K562 (cell line): ENCODE results near the gene HSPA13. TPM values are rescaled to one million over a fixed set of nuclear protein-coding genes. Genes with fewer than 3 reads are reported as not detected.

Source experiments
- ATAC-seq: fragments of 200-7000 bp; cut with Tn5 transposase; 3 replicates; pipeline ENCODE4 v1.9.1; 2020; ENCODE audit warnings: moderate library complexity
- BruUV-seq: library from RNA; stranded (reverse); fragments of 400-500 nt; replicated peaks from 2 replicates; lab custom pipeline; 2021; lab: Mats Ljungman, UMichigan
- CTCF ChIA-PET: fragments of 300-600 bp; formaldehyde crosslinking; extraction: SDS; loops from one replicate; lab custom pipeline; 2021; ENCODE audit warnings: low intra/inter-chr PET ratio; lab: Yijun Ruan, JAX
- POLR2A ChIA-PET: fragments of 300-600, 350-650 bp; sonication (Branson Sonifier 250); formaldehyde crosslinking; extraction: SDS; loops from one replicate; lab custom pipeline; 2021; ENCODE audit warnings: antibody characterized with exemption, inconsistent platforms; lab: Yijun Ruan, JAX
- DNase-seq, 4 experiments: peaks; one replicate each; pipeline versions ENCODE4 v3.0.0 to v3.0.0-alpha.2; 2011 to 2018; ENCODE audit warnings: low spot score in 3 of 4, mixed read lengths in 3 of 4; ENCODE audit errors: extremely low read depth in 1 of 4
- FAIRE-seq: peaks from 2 replicates; lab custom pipeline; 2011; peaks lifted over from hg19 to GRCh38; lab: Jason Lieb, UNC
- H2AFZ ChIP-seq: 2 replicates; pipeline ENCODE4 v1.6.0; 2011; ENCODE audit warnings: low read depth, low read length, control low read depth, inconsistent platforms
- H3K27ac ChIP-seq: fragments of 200-600 bp; 3 replicates; pipeline ENCODE4 v1.8.0; 2011; ENCODE audit warnings: low read depth, mild to moderate bottlenecking, control low read depth, inconsistent platforms, low read length, moderate library complexity, mixed read lengths; ENCODE audit errors: extremely low read depth
- H3K27me3 ChIP-seq, 2 experiments: fragments of 300-600 bp in 1 of 2; 2 replicates in 1 of 2; 3 replicates in 1 of 2; pipeline versions ENCODE4 v1.6.0 to v1.8.0; 2011; ENCODE audit warnings: inconsistent platforms in 2 of 2, low read length in 2 of 2, mild to moderate bottlenecking in 1 of 2, mixed read lengths in 1 of 2, moderate library complexity in 1 of 2; ENCODE audit not compliant: control insufficient read depth in 2 of 2, insufficient read depth in 2 of 2
- H3K36me3 ChIP-seq: fragments of 300-600 bp; 3 replicates; pipeline ENCODE4 v1.8.0; 2011; ENCODE audit warnings: mild to moderate bottlenecking, low read length, inconsistent platforms; ENCODE audit not compliant: control insufficient read depth, insufficient read depth
- H3K4me1 ChIP-seq, 2 experiments: fragments of 200-600 bp in 1 of 2; replicated peaks in 1 of 2; 2 replicates in 1 of 2; 3 replicates in 1 of 2; pipeline versions ENCODE4 v1.5.1 to v1.8.0; 2011; ENCODE audit warnings: inconsistent platforms in 2 of 2, low read length in 2 of 2, mild to moderate bottlenecking in 1 of 2, mixed read lengths in 1 of 2, moderate library complexity in 1 of 2; ENCODE audit not compliant: control insufficient read depth in 2 of 2, insufficient read depth in 2 of 2
- H3K4me2 ChIP-seq: 2 replicates; pipeline ENCODE4 v1.6.1; 2011; ENCODE audit warnings: low read length, control low read depth, inconsistent platforms, mixed read lengths; ENCODE audit not compliant: insufficient read depth
- H3K4me3 ChIP-seq: fragments of 200-600 bp; sonication (generic), shearing (Covaris generic); 2 replicates; pipeline ENCODE4 v1.5.1; 2016; ENCODE audit warnings: control low read depth, inconsistent platforms
- H3K79me2 ChIP-seq: fragments of 200-600 bp; 3 replicates; pipeline ENCODE4 v1.8.0; 2011; ENCODE audit warnings: low read length, inconsistent platforms; ENCODE audit not compliant: control insufficient read depth, insufficient read depth
- H3K9ac ChIP-seq, 2 experiments: 2 replicates each; pipeline versions ENCODE4 v1.6.0 to v1.6.1; 2011; ENCODE audit warnings: low read depth in 2 of 2, low read length in 2 of 2, control low read depth in 1 of 2, inconsistent platforms in 1 of 2, mild to moderate bottlenecking in 1 of 2, mixed read lengths in 1 of 2; ENCODE audit not compliant: insufficient read depth in 1 of 2
- H3K9me1 ChIP-seq: one replicate; pipeline ENCODE4 v1.6.0; 2011; ENCODE audit warnings: inconsistent platforms, mild to moderate bottlenecking, low read length, moderate library complexity; ENCODE audit not compliant: control insufficient read depth, insufficient read depth
- H3K9me3 ChIP-seq: replicated peaks from 2 replicates; pipeline ENCODE4 v1.5.1; 2011; ENCODE audit warnings: low read depth, low read length, inconsistent platforms; ENCODE audit not compliant: control insufficient read depth, insufficient read depth
- H4K20me1 ChIP-seq: replicated peaks from 2 replicates; pipeline ENCODE4 v1.6.1; 2011; ENCODE audit warnings: low read length, inconsistent platforms, mixed read lengths; ENCODE audit not compliant: control insufficient read depth, insufficient read depth
- HMBOX1 ChIP-seq: sonication (generic); IDR thresholded peaks from 2 replicates; pipeline ENCODE4 v1.6.1; 2016
- MTA2 ChIP-seq: fragments of 450-650 bp; IDR thresholded peaks from 2 replicates; pipeline ENCODE4 v1.6.1; 2016; ENCODE audit warnings: low read depth
- PKNOX1 ChIP-seq: fragments of 450-650 bp; IDR thresholded peaks from 2 replicates; pipeline ENCODE4 v1.6.1; 2016
- ZNF395 ChIP-seq: fragments of 200-800 bp; sonication (Bioruptor generic); IDR thresholded peaks from 2 replicates; pipeline ENCODE4 v1.6.1; 2017; ENCODE audit warnings: missing genetic modification characterization, missing compliant biosample characterization
- WGBS: fragments of 100-300 bp; shearing (Covaris generic); methylation state at CpG from one replicate; pipeline ENCODE4 v1.1.6; 2016; ENCODE audit warnings: low coverage, mixed read lengths; ENCODE audit not compliant: insufficient coverage; ENCODE audit errors: missing lambda C conversion rate; 5-methylcytosine and 5-hydroxymethylcytosine counted together
- in situ Hi-C: fragments of 300-500 bp; cut with MboI; formaldehyde crosslinking; loops from 4 replicates; pipeline ENCODE4 v1.15.0; 2018; ENCODE audit warnings: inconsistent platforms, mixed read lengths
- intact Hi-C: fragments of 100-400 bp; cut with micrococcal nuclease; formaldehyde crosslinking; loops from 2 replicates; pipeline ENCODE4 v1.14.2; 2022
- polyA plus RNA-seq, 8 experiments: library from polyadenylated mRNA; depleted of rRNA in 4 of 8; stranded (reverse) in 5 of 8; unstranded in 3 of 8; fragments of >200 nt; fragmentation: Nextera tagmentation in 2 of 8; fragmentation: Illumina TruSeq in 1 of 8; extraction: Ambion mirVana in 2 of 8; extraction: Trizol in 1 of 8; gene quantifications; 2 replicates each; pipeline versions ENCODE4 v1.2.1 to v1.2.3, GENCODE V29; 2011 to 2014; ENCODE audit warnings: inconsistent platforms in 1 of 8, missing spikeins in 1 of 8
- total RNA-seq, 7 experiments: library from RNA; depleted of rRNA in 6 of 7; stranded (reverse); fragments of >200 nt in 6 of 7; fragmentation: Illumina TruSeq in 2 of 7; extraction: Trizol in 2 of 7; gene quantifications; 2 replicates each; pipeline versions ENCODE4 v1.2.1 to v1.2.3, GENCODE V29; 2011 to 2021; ENCODE audit warnings: low replicate concordance in 1 of 7

HSPA13 gene
- total and polyA plus RNA-seq, 9 of the 15 experiments (the other 6 are each of a cell fraction or from before 2014, with no cell fraction given) = 12.5 to 28.8 (median 23.9) TPM

- Histone ChIP-seq H3K9ac (peak overlapping the region in 1 of 2 experiments; percentile 95; a peak in 2 of 4 replicates), H3K79me2 (peaks cover 34% of the 10 kb centered on the region), H3K36me3 (peaks cover 4% of the 10 kb centered on the region; the same call in 2 of the 3 replicates), H3K4me1 (peaks cover 0 to 16% of the 10 kb centered on the region in 2 experiments; a peak in 3 of 5 replicates), H3K27ac (peak overlapping the region; percentile 92), H3K4me2 (peak overlapping the region; percentile 86), H4K20me1 (no peaks in the 10 kb centered on the region), H3K9me1 (no peaks in the 10 kb centered on the region), H3K27me3 (no peaks in the 10 kb centered on the region), H3K9me3 (no peaks in the 10 kb centered on the region), H2AFZ (peak overlapping the region; percentile 96), H3K4me3 (peak overlapping the region; percentile 77; the same call in 1 of the 2 replicates)
- ChIA-PET POLR2A (no interaction called here), CTCF (no interaction called here)
- no peak for TF ChIP-seq MTA2
- TF ChIP-seq ZNF395 (CRISPR knock-in tag) = peak; percentile 52; the same call in 1 of the 2 replicates
- peak; percentile 88 for TF ChIP-seq HMBOX1
- TF ChIP-seq PKNOX1 = peak; percentile 62
- DNase-seq (peak in 1 of 4 experiments; percentile 25), ATAC-seq (no peak), FAIRE-seq (no peak)
- intact Hi-C loops = loop anchor here (10.0 kb wide), 2 partner anchors 80 to 110 kb away; no protein-coding TSS in a partner anchor
- no TSS peak for BruUV-seq
- in situ Hi-C loops = no loop called here
- WGBS = 13% methylated on average over 2 of the region's 2 CpGs
Measured at GRCh38 chr21:14384453-14384852, 1.5 kb upstream of the HSPA13 start.
